GM18520 (cell line): ENCODE measurements around the gene BLOC1S4.

Source experiments
- ATAC-seq: cut with Tn5 transposase; IDR thresholded peaks from one replicate; pipeline ENCODE4 v1.9.1; 2021; ENCODE audit not compliant: unreplicated experiment

The BLOC1S4 gene

GRCh38 chr4:6761649-6762615, 46.0 kb downstream of the BLOC1S4 start:
- ATAC-seq: no peak

DNA sequence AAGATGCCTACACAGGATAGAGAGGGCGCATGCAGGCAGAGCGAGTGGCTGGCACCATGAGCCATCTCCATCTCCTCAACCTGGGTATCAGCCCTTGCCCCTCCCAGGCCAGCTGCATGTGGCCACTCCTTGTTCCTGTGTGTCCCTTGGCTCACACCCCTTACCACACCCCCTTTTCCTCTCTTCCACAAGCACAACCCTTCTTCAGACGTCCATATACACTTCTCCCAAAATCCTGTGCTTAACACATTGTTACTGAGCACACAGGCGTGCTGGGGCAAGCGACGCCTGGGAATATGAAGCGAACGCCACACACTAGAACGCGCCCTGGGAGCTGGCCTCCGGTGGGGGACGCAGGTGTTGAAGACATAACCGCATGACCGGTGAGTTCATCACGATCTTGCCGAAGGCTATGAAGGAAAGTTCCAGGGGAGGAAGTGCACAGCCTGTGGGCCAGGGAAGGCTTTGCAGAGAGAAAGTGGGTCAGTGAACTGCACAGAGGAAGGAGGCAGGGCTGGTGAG, 47.4 kb downstream of the BLOC1S4 start:
- ATAC-seq: no peak

GRCh38 chr4:6764976-6765620, 49.1 kb downstream of the BLOC1S4 start:
- no peak for ATAC-seq

GRCh38 chr4:6765703-6766102, 49.7 kb downstream of the BLOC1S4 start:
- ATAC-seq: no peak
